Stomach (tissue), 9 donors: ENCODE measurements around the gene GRIFIN. TPM values are rescaled to one million over a fixed set of nuclear protein-coding genes. Genes with fewer than 3 reads are reported as not detected.
A peak's percentile ranks its signal among the peaks of the same experiment; 100 is the strongest.

ENCODE experiments used
- DNase-seq, 2 donors: peaks; one replicate each; pipeline versions ENCODE4 v3.0.0 to v3.0.0-alpha.2; 2013 to 2019
- H3K27ac ChIP-seq, 5 donors: fragments of 200-600 bp in 4 of 5; sonication (generic) in 4 of 5; one replicate each; pipeline ENCODE4 v1.5.1; 2013 to 2019; ENCODE audit warnings: mild to moderate bottlenecking in 1 of 5, moderate library complexity in 1 of 5
- H3K27me3 ChIP-seq, 3 donors: fragments of 200-600 bp; sonication (generic); one replicate each; pipeline ENCODE4 v1.5.1; 2017 to 2019; ENCODE audit warnings: mixed run types in 1 of 3
- H3K36me3 ChIP-seq, 4 donors: fragments of 200-600 bp; sonication (generic); 1 replicate in 3 of 4; 2 replicates in 1 of 4; pipeline ENCODE4 v1.5.1; 2016 to 2019
- H3K4me1 ChIP-seq, 4 donors: fragments of 200-600 bp; sonication (generic); one replicate each; pipeline ENCODE4 v1.5.1; 2016 to 2019
- H3K4me3 ChIP-seq, 4 donors: fragments of 200-600 bp; sonication (generic) in 3 of 4; one replicate each; pipeline ENCODE4 v1.5.1; 2016 to 2019; ENCODE audit warnings: mild to moderate bottlenecking in 1 of 4
- H3K9me3 ChIP-seq, 4 donors: fragments of 200-600 bp; sonication (generic); one replicate each; pipeline ENCODE4 v1.5.1; 2016 to 2019
- EP300 ChIP-seq: sonication (generic); formaldehyde crosslinking; IDR thresholded peaks from one replicate; pipeline ENCODE4 v1.6.1; 2017; ENCODE audit warnings: antibody characterized with exemption
- POLR2A ChIP-seq, 4 donors: fragments of 450-650 bp; IDR thresholded peaks; one replicate each; pipeline ENCODE4 v1.6.1; 2016; ENCODE audit warnings: antibody characterized with exemption in 4 of 4, control low read depth in 2 of 4, mild to moderate bottlenecking in 1 of 4, moderate library complexity in 1 of 4
- POLR2AphosphoS5 ChIP-seq, 3 donors: sonication (generic); formaldehyde crosslinking; IDR thresholded peaks; one replicate each; pipeline ENCODE4 v1.6.1; 2016; ENCODE audit warnings: antibody characterized with exemption in 3 of 3
- WGBS, 5 donors: extraction: QIAGEN DNeasy Blood & Tissue Kit in 3 of 5; methylation state at CpG; one replicate each; pipeline versions ENCODE4 v1.1.5 to v1.1.7; 2013 to 2018; 5-methylcytosine and 5-hydroxymethylcytosine counted together
- intact Hi-C: fragments of 100-400 bp; cut with DNase I; formaldehyde crosslinking; loops from one replicate; pipeline ENCODE4 v1.15.1; 2023; ENCODE audit warnings: low total_unique reads
- polyA plus RNA-seq, 3 donors: library from polyadenylated mRNA; stranded (reverse); fragments of 200-250 nt; gene quantifications; one replicate each; pipeline ENCODE4 v1.2.3, GENCODE V29; 2013
- total RNA-seq, 5 donors: library from RNA; depleted of rRNA; stranded (reverse); fragments of >200 nt; gene quantifications; one replicate each; pipeline versions ENCODE4 v1.1.0 to v1.2.3, GENCODE V29; 2014 to 2016
- TF ChIP-seq, protein P1 (sequence below), 7 experiments: fragments of 450-650 bp in 4 of 7; fragments of 200-600 bp in 3 of 7; sonication (generic) in 3 of 7; IDR thresholded peaks; one replicate each; pipeline ENCODE4 v1.5.1; 2016 to 2019; ENCODE audit warnings: antibody characterized with exemption in 7 of 7, control low read depth in 2 of 7, mild to moderate bottlenecking in 1 of 7
- donor health status: healthy with polysubstance abuse.
- donor health status: Bipolar disorder and iron deficiency.
- donor health status: healthy.

Gene GRIFIN
- total and polyA plus RNA-seq, 8 donors, result not detected

DNA sequence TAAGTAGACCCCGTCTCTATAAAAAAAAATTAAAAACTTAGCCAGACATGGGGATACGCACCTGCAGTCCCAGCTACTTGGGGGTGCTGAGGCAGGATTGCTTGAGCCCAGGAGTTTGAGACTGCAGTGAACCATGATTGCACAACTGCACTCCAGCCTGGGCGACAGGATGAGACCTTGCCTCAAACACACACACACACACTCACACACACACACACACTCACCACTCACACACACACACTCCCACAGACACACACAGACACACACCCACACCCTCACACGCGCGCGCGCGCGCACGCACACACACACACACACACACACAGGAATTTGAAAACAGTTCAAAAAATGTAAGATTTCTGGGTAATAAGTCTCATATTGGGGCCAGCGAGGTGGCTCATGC is 8.7 kb upstream of the GRIFIN start:
- H3K9me3 ChIP-seq, result peaks cover 0 to 12% (median 10%) of the 10 kb centered on the region in 4 donors
- H3K27ac ChIP-seq, result no peak overlapping the region
- peaks cover 0 to 42% (median 0%) of the 10 kb centered on the region in 3 donors for H3K27me3 ChIP-seq
- WGBS, 5 donors, result 81 to 93% (median 84%) methylated on average over 12 of the region's 12 CpGs
- intact Hi-C loops, result no loop called here
- H3K36me3 ChIP-seq, result no peaks in the 10 kb centered on the region
- no peak overlapping the region for H3K4me3 ChIP-seq
- H3K4me1 ChIP-seq, result peaks cover 0 to 17% (median 9%) of the 10 kb centered on the region in 4 donors
- TF ChIP-seq EP300 (no peak), POLR2AphosphoS5 (IDR thresholded peaks at IDR 0.05) (no peak), POLR2A (IDR thresholded peaks at IDR 0.05) (no peak)
- TF ChIP-seq, protein P1, sequence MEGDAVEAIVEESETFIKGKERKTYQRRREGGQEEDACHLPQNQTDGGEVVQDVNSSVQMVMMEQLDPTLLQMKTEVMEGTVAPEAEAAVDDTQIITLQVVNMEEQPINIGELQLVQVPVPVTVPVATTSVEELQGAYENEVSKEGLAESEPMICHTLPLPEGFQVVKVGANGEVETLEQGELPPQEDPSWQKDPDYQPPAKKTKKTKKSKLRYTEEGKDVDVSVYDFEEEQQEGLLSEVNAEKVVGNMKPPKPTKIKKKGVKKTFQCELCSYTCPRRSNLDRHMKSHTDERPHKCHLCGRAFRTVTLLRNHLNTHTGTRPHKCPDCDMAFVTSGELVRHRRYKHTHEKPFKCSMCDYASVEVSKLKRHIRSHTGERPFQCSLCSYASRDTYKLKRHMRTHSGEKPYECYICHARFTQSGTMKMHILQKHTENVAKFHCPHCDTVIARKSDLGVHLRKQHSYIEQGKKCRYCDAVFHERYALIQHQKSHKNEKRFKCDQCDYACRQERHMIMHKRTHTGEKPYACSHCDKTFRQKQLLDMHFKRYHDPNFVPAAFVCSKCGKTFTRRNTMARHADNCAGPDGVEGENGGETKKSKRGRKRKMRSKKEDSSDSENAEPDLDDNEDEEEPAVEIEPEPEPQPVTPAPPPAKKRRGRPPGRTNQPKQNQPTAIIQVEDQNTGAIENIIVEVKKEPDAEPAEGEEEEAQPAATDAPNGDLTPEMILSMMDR (IDR thresholded peaks at IDR 0.05), result no peak
- no peak for DNase-seq

GRCh38 chr7:2483494-2483893 is 7.3 kb upstream of the GRIFIN start:
- peak in 1 of 2 donors; percentile 26 for DNase-seq
- intact Hi-C loops, result no loop called here
- TF ChIP-seq POLR2A (IDR thresholded peaks at IDR 0.05), result no peak
- no peak for TF ChIP-seq EP300
- TF ChIP-seq, protein P1 (IDR thresholded peaks at IDR 0.05), result no peak
- TF ChIP-seq POLR2AphosphoS5 (IDR thresholded peaks at IDR 0.05), result no peak
- H3K4me3 ChIP-seq, result no peak overlapping the region
- H3K27me3 ChIP-seq, result peaks cover 0 to 52% (median 0%) of the 10 kb centered on the region in 3 donors
- H3K27ac ChIP-seq, result no peak overlapping the region
- WGBS, 5 donors, result 63 to 79% (median 72%) methylated on average over 5 of the region's 5 CpGs
- peaks cover 5 to 24% (median 20%) of the 10 kb centered on the region in 4 donors for H3K4me1 ChIP-seq
- peaks cover 0 to 12% (median 10%) of the 10 kb centered on the region in 4 donors for H3K9me3 ChIP-seq
- H3K36me3 ChIP-seq, result no peaks in the 10 kb centered on the region

GRCh38 chr7:2482725-2483451 is 6.7 kb upstream of the GRIFIN start:
- WGBS, 5 donors, result 80 to 84% (median 81%) methylated on average over 10 of the region's 10 CpGs
- Histone ChIP-seq H3K4me1 (peaks cover 11 to 25% (median 20%) of the 10 kb centered on the region in 4 donors), H3K36me3 (no peaks in the 10 kb centered on the region), H3K27me3 (peaks cover 0 to 58% (median 0%) of the 10 kb centered on the region in 3 donors), H3K27ac (no peak overlapping the region), H3K4me3 (no peak overlapping the region), H3K9me3 (peaks cover 0 to 12% (median 10%) of the 10 kb centered on the region in 4 donors)
- TF ChIP-seq, protein P1 (IDR thresholded peaks at IDR 0.05), result no peak
- no peak for TF ChIP-seq EP300
- no peak for TF ChIP-seq POLR2A (IDR thresholded peaks at IDR 0.05)
- no peak for TF ChIP-seq POLR2AphosphoS5 (IDR thresholded peaks at IDR 0.05)
- intact Hi-C loops, result no loop called here
- peak in 1 of 2 donors; percentile 15 for DNase-seq

DNA sequence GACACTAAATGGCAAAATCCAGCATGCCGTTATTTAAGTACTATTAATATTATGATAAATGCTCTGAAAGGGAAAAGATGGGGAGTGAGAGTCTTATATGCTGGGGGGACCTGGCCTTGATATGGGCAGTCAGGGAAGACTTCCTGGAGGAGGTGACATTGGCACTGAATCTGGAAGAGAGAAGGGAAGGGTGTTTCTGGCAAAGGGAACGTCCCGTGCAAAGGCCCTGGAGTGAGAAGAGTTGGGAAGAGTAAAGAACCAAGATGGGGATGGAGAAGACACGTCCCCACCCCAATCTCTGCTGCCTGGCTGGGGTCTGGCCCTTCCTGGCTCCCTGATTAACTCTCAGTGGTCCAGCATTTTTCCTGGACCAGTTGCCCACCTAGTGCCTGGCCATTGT is 5.0 kb upstream of the GRIFIN start:
- TF ChIP-seq EP300 (no peak), POLR2AphosphoS5 (IDR thresholded peaks at IDR 0.05) (no peak), POLR2A (IDR thresholded peaks at IDR 0.05) (no peak)
- TF ChIP-seq, protein P1 (IDR thresholded peaks at IDR 0.05), result no peak
- H3K4me3 ChIP-seq, result no peak overlapping the region
- intact Hi-C loops, result no loop called here
- peaks cover 17 to 37% (median 29%) of the 10 kb centered on the region in 4 donors for H3K4me1 ChIP-seq
- peaks cover 0 to 74% (median 0%) of the 10 kb centered on the region in 3 donors for H3K27me3 ChIP-seq
- 69 to 89% (median 77%) methylated on average over 4 of the region's 4 CpGs for WGBS, 5 donors
- DNase-seq, result no peak
- no peaks in the 10 kb centered on the region for H3K36me3 ChIP-seq
- H3K9me3 ChIP-seq, result peaks cover 0 to 12% (median 10%) of the 10 kb centered on the region in 4 donors
- no peak overlapping the region for H3K27ac ChIP-seq
